HG03039 (cell line): Measurements from ENCODE around the gene KREMEN2.
"Not testable (repeated sequence)": the region's sequence is repeated elsewhere in the genome, so short reads cannot be mapped to it uniquely, and the experiment has no call there.

Experiments
- ATAC-seq: cut with Tn5 transposase; IDR thresholded peaks from one replicate; pipeline ENCODE4 v1.9.1; 2021; ENCODE audit warnings: mild to moderate bottlenecking, moderate library complexity; ENCODE audit not compliant: unreplicated experiment

The KREMEN2 gene, protein sequence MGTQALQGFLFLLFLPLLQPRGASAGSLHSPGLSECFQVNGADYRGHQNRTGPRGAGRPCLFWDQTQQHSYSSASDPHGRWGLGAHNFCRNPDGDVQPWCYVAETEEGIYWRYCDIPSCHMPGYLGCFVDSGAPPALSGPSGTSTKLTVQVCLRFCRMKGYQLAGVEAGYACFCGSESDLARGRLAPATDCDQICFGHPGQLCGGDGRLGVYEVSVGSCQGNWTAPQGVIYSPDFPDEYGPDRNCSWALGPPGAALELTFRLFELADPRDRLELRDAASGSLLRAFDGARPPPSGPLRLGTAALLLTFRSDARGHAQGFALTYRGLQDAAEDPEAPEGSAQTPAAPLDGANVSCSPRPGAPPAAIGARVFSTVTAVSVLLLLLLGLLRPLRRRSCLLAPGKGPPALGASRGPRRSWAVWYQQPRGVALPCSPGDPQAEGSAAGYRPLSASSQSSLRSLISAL

DNA sequence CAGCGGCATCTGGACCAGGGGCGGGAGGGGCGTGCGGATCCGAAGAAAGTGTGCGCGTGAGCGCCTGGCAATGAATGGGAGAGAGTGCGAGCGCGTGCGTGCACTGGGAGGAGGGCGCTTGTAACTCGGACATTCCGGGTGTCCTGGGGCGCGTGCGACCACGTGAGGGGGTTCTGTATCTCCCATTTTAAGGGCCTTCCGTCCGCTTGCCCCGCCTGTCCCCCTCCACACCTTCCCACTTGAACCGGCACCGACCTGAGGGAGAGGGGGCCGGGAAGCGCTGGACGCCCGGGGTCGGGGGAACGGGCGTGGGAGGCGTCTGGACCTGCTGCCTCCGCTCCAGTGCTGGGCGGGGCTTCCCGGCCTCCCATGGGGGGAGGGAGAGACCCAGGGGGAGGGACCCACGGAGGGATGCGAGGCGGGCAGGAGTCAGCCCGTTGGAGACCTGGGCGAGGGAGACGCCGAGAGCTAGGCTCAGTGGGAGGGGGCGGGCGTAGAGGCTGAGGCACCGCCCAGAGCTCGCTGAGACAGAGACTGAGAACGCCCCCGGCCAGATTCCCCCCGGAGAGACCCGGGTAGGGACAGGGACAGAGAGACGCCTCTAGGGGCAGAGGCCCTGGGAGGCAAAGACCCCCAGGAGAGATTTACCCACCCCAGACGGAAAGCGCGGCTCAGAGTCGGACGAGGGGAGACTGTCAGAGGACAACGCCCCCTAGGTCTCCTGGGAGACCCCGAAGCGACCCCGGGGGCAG, at the start of gene KREMEN2:
Gene KREMEN2, plus strand, starts transcription at position 553 of the 752 bp plus-strand sequence. CDS start 246 bp downstream, outside the sequence.
- no peak for ATAC-seq

DNA sequence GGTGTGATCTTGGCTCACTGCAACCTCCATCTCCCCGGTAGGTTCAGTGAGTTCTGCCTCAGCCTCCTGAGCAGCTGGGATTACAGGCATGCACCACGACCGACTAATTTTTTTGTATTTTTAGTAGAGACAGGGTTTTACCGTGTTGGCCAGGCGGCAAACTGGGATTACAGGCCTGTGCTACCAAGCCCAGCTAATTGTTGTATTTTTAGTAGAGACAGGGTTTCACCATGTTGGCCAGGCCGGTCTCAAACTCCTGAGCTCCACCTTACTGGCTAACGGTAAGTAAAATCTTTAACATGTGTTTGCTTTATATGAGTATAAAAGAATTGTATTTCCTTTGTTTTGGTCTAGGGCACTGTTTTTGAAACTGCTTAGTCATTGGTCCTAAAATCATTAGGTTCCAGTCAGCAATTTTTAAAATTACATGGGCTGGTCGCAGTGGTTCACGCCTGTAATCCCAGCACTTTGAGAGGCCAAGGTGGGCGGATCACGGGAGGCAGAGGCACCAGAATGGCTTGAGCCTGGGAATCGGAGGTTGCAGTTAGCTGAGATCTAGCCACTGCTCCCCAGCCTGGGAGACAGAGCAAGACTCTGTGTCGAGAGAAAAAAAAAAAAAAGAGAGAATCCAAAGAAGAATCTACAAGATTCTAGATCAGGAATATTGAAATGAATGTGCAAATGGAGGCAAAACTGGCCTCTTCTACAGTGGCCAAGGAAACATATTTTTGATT, 48.7 kb upstream of the KREMEN2 start:
- ATAC-seq, result no peak

DNA sequence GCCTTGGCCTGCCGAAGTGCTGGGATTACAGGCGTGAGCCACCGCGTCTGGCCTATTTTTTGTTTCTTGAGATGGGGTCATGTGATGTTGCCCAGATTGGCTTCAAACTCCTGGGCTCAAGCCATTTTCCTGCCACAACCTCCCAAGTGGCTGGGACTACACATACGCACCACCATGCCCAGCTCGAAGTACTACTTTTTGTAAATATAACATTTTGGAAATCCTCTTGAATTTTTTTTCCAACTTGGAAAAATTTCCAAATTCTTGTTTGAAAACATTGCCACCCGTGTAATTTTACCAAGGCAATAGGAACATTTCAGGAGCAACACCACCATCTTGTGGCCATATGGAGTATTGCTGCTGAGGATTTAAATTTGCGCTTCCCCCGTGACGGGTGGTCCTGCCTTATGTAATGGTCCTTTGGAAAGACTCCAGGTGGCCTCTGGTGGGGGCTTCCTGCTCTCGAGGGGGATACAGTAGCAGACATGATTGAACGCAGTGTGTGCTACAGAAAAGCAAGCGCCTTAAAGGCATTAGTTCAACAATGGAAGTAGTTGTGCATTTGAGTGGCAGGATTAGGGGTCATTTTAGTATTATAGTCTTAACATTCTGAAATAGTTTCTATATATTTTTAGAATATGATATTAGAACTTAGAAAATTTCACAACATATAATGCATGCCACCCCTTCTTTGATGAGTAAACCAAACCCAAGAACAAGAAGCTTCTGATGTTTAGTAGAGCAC, 44.4 kb upstream of the KREMEN2 start:
- ATAC-seq, result no peak

DNA sequence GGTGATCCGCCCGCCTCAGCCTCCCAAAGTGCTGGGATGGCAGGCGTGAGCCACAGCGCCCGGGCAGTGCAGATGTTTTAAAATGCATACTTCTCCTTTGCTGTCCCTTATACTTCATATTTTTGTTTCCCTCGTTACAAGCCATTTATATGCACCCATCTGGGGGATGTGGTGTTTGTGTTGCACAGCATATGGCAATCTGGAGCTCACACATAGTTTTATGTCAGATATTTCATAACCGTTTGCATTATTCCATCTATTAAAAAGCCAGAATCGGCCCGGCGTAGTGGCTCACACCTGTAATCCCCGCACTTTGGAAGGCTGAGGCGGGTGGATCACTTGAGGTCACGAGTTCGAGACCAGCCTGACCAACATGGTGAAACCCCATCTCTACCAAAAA, 40.6 kb upstream of the KREMEN2 start:
- no peak for ATAC-seq

DNA sequence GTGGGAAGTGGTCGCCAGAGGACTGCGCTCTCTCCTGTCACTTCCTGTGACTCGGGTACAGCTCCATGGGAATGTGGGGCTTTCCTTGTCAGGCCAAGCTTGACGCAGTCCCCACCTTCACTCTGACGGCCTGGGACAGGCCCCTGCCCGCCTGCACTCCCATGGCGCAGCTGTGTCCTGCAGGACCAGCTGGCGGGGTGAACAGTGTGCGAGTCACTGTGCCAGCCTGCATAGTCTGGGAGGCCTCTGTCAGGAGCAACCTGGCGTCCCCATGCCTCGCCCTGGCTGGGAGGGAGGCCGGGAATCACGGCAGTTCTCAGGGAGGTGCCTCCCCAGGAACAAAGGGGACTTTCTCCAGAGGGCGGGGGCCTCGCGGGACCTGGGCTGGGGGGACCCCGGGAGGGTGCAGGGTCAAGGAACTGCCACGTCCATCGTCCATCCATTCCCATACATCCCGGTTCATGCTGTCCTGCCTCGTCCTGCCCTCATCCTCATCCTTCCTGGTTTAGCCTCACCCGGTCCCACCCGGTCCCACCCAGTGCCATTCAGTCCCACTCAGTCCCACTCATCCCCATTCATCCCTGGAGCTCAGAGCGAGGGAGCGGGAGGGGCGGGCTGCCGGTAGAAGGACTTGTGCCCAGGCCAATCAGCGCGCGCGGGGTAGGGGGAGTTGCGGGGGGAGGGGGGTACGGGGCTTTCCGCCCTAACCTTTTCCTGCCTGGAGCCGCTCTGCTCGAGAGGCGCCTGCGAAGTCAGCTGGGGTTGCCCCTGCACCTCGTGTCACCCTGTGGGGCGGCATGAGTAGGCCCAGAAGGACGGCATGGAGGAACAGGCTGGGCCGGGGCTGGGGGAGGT, 38.9 kb upstream of the KREMEN2 start:
- no peak for ATAC-seq

DNA sequence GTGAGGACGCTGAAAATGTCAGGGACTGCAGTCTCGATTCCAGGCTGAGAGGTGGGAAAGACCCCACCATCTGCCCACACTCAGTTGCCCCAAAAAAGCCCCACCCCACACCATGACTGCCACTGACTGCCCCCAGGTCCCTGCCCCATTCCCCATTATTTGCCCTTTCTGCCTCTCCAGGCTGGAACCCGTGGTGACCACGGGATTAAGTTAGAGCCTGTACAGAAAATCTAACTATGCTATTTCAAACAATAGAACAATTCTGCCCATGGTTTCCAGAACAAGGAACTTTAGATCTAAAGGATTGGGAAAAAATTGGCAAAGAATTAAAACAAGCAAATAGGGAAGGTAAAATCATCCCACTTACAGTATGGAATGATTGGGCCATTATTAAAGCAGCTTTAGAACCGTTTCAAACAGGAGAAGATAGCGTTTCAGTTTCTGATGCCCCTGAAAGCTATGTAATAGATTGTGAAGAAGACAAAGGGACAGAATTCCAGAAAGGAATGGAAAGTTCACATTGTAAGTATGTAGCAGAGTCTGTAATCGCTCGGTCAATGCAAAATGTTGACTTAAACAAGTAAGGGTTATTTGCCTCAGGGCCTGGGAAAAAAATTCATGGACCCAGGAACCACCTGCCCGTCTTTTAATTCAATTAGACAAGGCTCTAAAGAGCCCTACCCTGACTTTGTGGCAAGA, 38.0 kb upstream of the KREMEN2 start:
- ATAC-seq, result no peak

DNA sequence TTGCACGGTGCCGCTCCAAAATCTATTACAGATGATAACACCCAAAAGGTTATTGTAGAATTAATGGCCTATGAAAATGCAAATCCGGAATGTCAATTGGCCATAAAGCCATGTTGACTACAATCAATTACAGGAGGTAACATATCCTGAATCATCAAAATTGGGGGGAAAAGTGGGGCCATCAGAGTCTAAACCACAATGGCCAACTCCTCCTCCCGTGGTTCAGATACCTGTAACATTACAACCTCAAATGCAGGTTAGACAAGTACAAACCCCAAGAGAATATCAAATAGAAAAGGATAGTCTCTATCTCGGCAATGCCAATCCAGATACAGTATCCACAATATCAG, 37.5 kb upstream of the KREMEN2 start:
- no peak for ATAC-seq

DNA sequence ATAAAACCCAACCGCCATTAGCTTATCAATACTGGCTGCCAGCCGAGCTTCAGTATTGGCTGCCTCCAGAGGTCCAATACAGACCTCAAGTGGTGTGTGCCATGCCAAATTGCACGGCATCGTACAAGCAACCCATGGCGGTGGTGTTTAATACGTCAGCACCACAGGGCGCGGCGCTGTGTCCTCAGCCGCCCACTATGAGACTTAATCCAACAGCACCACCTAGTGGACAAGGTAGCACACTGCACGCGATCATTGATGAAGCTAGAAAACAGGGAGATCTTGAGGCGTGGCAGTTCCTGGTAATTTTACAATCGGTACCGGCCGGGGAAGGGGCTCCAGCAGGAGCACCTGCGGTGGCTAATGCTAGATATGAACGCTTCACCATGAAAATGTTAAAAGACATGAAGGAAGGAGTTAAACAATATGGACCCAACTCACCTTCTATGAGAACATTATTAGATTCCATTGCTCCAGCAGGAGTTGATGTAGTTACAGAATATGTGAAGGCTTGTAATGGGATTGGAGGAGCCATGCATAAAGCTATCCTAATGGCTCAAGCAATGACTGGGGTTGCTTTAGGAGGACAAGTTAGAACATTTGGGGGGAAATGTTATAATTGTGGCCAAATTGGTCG, 36.9 kb upstream of the KREMEN2 start:
- no peak for ATAC-seq

DNA sequence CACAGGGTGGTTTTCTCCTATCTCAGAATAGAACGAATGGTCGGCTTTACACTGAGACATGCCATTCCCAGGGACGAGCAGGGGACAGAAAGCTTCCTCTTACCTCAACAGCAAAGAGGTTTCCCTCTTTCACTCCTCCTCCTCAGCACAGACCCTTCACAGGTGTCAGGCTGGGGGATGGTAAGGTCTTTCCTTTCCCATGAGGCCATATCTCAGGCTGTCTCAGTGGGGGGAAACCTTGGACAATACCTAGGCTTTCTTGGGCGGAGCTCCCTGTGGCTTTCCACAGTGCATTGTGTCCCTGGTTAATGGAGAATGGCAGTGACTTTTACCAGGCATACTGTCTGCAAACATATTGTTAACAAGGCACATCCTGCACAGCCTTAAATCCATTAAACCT, 35.9 kb upstream of the KREMEN2 start:
- not testable (repeated sequence) for ATAC-seq

DNA sequence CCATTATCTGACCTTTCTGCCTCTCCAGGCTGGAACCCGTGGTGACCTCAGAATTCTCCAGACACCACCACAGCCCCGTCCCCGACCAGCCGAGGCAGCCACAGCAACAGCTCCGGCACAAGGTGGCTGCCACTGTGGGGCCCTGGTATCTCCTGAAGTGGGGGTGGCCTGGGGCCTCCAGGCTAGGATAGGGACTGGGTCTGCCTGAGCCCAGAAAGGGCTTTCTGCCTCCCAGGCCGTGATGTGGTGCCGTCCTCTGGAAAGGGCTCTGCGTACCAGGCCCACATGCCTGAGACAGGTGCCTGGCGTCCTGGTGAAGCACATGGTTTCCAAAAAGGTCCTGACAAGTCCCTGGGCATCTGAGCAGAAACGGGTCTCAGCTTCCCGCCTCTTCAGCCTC, 35.3 kb upstream of the KREMEN2 start:
- no peak for ATAC-seq

DNA sequence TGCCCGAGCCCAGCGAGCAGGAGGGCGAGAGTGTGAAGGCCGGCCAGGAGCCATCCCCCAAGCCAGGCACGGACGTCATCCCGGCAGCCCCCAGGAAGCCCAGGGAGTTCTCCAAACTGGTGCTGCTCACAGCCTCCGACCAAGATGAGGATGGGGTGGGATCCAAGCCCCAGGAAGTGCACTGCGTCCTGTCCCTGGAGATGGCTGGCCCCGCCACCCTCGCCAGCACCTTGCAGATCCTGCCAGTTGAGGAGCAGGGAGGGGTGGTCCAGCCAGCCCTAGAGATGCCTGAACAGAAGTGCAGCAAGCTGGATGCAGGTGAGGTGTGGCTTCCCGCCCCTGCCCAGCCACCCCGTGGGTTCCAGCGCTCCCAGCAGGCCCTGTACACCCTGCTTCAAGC, 34.4 kb upstream of the KREMEN2 start:
- no peak for ATAC-seq

DNA sequence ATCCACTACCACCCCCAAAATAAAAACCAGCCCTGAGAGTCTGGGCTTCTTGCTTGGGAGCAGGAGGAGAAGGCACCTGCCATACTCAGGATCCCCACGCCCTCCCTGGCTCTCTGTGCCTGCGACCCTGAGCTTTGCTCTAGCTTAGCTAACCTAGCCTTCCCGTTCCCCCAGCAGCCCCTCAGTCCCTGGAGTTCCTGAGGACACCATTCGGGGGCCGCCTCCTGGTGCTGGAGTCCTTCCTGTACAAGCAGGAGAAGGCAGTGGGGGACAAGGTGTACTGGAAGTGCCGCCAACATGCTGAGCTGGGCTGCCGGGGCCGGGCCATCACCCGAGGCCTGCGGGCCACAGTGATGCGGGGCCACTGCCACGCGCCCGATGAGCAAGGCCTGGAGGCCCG, 33.8 kb upstream of the KREMEN2 start:
- ATAC-seq, result no peak

DNA sequence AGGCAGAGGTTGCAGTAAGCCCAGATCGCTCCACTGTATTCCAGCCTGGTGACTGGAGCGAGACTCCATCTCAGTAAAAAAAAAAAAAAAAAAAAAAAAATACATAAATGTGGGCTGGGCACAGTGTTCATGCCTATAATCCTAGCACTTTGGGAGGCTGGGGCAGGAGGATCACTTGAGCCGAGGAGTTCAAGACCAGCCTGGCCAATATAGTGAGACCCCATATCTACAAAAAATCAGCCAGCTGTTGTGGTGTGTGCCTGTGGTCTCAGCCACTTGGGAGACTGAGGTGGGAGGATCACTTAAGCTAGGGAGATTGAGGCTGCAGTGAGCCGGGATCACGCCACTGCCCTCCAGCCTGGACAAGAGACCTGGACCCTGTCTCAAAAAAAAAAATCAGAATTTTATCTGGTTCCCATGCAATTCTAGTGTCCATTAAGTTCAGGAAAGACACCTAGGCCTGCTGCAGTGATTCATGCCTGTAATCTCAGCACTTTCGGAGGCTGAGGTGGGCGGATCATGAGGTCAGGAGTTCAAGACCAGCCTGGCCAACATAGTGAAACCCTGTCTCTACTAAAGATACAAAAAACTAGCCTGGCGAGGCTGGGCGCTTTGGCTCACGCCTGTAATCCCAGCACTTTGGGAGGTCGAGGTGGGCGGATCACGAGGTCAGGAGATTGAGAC, 32.7 kb upstream of the KREMEN2 start:
- not testable (repeated sequence) for ATAC-seq

DNA sequence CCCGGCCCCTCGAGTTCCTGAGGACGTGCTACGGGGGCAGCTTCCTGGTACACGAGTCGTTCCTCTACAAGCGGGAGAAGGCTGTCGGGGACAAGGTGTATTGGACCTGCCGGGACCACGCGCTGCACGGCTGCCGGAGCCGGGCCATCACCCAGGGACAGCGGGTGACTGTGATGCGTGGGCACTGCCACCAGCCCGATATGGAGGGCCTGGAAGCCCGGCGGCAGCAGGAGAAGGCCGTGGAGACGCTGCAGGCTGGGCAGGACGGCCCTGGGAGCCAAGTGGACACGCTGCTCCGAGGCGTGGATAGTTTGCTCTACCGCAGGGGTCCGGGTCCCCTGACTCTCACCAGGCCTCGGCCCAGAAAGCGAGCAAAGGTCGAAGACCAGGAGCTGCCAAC, 30.9 kb upstream of the KREMEN2 start:
- ATAC-seq, result no peak

DNA sequence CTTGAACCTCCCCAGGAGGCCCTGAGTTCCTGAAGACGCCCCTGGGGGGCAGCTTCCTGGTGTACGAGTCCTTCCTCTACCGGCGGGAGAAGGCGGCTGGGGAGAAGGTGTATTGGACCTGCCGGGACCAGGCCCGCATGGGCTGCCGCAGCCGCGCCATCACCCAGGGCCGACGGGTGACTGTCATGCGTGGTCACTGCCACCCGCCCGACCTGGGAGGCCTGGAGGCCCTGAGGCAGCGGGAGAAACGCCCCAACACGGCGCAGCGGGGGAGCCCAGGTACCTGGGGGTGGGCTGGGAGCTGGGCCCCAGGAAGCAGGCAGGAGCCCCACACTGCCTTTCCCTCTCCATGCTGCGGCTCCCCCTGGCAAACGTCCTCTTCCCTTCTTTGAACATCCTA, 30.4 kb upstream of the KREMEN2 start:
- no peak for ATAC-seq

DNA sequence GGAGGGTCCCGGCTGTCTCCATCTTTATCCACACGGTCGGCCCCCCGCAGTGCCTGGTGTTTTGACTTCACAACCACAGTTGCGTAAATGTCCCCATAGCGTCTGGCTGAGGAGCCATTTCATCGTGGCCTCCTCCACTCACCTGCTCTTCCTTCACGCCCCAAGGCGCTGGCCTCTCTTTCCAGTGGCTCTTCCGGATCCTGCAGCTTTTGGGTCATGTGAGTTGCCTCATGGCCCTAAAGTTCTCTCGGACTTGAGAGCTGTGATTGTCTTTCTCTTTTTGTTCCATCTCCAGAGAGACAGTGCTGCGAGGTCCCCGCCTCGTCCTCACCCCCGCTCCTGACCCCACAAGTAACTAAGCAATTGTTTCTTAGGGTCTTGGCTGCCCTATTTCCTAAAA, 29.6 kb upstream of the KREMEN2 start:
- ATAC-seq, result no peak

DNA sequence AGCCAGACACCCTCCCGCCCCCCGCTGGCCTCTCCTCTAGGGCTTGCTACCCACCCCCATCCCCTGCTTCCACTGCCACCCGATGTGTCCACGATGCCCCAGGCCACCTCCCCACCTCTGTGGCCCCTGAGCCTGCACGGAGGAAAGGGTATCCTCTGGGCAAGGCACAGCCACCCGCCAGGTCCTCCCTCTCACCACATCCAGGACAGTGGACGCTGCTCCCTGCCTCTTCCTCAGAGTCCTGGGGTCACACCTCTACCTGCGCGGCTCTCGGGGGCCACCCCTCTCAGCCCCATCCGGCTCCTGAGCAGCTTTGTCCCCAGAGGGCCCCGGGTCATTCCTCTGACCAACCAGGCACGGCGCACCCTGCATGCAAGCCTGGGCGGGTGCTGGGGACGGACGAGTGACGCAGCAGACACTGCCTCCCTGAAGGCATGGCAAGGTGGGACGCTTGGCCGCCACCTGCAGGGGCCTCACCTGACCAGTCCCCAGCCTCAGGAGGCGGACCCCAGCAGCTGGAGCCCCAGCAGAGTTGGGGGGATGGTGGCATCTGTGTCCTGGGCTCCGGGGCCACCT, 27.6 kb upstream of the KREMEN2 start:
- ATAC-seq, result no peak

DNA sequence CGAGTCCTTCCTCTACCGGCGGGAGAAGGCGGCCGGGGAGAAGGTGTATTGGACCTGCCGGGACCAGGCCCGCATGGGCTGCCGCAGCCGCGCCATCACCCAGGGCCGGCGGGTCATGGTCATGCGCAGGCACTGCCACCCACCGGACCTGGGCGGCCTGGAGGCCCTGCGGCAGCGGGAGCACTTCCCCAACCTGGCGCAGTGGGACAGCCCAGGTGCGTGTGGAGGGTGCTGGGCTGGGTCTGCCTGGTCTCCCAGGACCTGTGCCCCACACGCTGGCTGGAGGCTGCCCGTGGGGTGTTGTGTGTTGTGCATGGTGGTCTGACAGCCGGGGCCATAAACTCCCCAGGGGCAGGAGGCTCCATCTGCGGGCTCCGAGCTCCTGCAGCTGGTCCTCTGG, 26.9 kb upstream of the KREMEN2 start:
- ATAC-seq, result no peak
